HT1080 (cell line): ENCODE measurements around the gene RPL38. TPM values are rescaled to one million over a fixed set of nuclear protein-coding genes. Genes with fewer than 3 reads are reported as not detected.
A peak's percentile ranks its signal among the peaks of the same experiment; 100 is the strongest.

Source experiments
- DNase-seq: peaks from one replicate; pipeline ENCODE4 v3.0.0-alpha.2; 2015; ENCODE audit warnings: low read depth
- total RNA-seq: library from RNA; depleted of rRNA; stranded (reverse); fragments of >200 nt; shearing (Covaris generic); gene quantifications from 2 replicates; pipeline ENCODE4 v1.2.3, GENCODE V29; 2014

The RPL38 gene
- total RNA-seq, 1 experiment from 2014 or later, result 2,345 TPM

DNA sequence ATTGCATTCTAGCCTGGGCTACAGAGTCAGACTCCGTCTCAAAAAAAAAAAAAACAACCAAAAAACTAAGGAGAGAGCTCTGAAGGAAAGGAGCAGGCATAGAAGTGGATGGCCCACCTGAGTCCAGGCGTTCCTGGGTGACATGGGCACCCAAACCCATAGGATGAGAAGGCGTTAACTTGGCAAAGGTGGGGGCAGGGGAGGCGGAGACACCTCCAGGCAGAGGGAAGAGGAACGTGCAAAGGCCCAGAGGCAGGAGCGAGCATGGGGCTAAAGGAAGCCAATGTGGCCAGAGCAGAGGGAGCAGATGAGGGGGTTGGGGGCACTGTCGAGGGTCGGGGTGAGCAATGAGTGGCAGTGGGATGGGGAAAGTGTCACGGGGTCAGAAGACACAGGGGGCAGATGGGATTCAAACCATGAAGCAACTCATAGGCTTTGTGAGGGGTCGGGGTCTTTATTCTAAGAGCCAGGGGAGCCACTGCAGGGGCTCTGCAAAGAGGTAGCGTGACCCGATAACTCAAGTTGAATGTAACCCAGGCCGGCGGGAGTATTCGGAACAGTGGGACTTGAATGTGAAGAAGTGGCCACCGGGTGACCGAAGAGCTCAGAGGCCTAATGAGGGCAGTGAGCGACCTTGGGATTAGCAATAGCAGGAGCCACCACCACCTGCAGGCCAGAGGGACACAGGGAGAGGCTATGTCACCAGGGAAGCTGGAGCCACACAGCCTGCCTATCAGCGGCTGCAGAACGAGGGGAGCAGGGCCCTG is 21.7 kb downstream of the RPL38 start:
- no peak for DNase-seq

DNA sequence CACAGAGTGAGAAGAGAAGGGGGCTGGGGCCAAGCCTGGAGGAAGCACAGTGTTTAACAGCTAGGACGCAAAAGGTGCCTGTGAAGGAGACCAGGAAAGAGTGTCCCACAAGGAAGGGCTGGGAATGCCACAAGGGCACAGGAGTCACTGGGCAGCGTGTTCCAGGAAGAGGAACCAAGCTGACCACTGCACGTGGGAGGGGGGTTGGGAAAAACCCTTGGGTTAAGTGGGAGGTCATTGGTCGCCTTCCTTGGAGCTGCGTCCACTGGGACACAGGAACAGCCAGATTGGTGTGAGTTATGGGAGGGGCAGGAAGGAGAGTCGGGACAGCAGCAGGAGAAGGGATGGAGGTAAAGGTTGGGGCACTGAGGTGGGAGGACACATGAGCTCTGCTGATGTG is 22.8 kb downstream of the RPL38 start:
- DNase-seq, result no peak

- no peak for DNase-seq
Observed at GRCh38 chr17:74227271-74228080, 24.0 kb downstream of the RPL38 start.

DNA sequence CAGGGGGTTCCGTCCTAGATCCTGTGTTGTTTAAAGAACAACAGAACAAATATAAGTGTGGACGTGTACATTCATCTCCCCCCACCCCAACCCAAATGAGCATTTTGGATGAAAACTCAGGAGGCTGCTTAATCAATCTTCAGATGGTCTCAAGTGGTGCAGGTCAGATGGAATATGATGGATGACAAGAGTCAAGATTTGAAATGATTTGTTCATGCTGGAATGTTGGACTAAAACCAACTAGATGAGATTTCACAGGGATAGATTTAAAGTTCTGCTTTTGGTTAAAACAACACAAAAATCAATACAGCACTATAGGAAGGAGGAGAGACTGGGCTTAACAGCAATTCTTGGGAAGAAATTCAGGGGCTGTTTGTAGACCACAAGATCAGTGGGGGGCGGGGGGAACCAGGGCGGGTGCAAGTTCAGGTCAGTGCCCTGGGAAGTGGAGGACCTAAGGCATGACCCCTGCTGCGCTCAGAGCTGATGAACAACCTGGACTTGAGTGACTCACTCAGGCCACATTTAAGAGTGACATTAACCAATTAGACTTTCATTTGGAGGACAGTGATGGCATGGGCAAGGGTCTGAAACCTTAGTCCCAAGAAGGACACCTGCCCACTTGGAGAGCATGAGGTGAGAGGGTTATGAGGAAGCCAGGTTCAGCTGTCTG is 25.0 kb downstream of the RPL38 start:
- no peak for DNase-seq

GRCh38 chr17:74230896-74231295 is 27.4 kb downstream of the RPL38 start:
- DNase-seq, result no peak

DNA sequence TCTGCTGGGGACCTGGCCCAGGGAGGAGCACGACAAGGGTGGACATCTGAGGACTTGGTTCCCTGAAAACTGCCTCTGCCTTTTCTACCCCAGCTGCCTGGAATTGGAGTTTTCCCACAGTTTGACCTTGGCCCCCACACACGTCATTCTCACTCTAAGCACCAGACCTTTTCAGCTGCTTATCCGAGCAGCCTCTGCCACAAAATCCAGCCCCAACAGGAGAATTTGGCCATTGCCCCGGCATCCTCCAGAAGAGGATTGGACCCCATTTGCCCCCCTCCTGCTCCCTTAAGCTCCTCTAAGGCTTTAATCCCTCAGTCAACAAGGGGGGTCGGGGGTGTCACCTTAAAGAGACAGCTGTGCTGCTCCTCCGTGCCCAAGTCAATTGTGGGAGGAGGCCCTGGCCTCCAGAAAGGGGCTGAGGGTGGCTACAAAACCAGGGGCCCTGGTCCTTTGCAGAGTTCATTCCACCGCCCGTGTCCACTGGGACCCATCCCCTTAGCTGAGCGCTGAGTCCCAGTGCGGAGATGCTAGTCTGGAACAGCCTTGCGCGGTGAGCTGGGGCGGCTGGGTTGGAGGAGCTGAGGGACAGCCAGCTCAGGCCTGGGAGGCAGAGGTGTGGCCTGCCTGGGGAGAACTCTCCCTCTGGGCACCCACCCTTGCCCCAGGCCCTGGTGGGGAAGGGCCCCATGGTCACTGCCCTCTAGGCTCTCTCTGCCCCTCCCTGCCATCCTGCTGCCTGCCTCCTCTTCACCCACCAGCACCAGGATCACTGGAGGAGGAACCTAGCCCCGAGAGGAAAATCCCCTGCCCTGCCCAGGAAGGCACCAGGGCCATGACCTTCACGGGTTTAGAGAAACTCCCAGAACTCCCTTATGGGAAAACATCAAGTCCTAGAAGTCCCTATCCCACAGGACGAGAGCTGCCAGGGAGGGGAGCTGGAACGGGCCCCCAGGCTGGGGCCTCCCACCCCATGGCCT is 28.7 kb downstream of the RPL38 start:
- no peak for DNase-seq

DNA sequence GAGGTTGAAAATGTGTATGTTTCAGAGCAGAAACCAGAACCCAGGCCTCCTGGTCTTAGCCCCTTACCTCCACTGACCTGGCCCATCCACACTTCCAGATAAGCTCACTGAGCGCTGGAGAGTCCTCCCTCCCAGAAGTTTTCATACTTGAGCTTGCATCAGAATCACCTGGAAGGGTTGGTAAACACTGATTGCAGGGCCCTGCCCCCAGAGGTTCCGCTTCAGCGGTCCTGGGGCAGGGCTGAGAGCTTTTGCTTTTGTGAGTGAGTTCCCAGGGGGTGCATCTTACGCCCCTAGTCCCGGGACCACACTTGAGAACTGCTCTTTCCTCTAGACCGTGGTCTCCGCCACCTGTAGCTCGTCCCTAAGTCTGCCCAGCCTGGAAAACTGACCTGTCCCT is 30.5 kb downstream of the RPL38 start:
- DNase-seq, result no peak

DNA sequence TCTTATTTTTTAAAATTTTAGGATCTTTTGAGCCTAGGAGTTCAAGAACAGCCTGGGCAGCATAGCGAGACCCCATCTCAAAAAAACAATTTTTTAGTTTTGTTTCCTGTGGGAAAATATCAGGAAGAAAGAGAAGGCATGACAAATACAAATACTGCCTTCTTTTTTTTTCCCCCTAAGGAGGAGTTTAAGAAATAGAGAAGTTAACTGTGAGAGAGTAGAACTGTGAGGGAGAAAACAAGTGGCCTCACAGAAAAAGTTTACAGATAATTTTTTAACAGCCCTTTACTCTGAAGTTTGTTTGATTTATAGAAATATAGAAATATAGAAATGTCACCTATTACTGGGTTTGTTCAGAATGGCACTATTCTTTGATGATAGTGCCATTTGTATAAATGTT is 31.0 kb downstream of the RPL38 start:
- DNase-seq, result no peak

DNA sequence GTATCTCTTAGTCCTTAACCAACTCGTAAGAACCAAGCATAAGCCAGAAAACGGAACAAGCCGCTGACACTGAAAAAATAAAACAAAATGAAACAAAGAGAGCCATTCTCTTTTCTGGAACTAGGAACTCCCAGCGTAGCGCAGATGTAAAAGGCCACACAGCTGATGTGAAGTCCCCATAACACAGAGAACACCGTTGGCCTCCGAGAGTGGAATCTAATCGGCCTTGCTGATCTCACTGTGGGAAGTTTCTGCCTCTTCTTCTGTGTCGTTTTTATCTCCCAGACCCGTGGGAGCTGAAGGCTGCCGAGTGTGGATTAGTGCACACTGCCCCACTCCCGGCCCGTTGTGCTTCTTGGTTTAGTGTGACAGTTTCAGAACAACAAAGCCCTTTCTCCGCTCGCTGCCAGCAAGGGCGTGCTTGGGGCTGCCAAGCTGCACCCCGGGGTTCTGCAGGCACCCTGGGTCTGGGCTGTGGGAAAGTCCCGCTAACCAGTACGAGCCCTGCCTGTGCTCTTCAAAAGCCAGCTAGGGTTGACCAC is 31.6 kb downstream of the RPL38 start:
- no peak for DNase-seq

DNA sequence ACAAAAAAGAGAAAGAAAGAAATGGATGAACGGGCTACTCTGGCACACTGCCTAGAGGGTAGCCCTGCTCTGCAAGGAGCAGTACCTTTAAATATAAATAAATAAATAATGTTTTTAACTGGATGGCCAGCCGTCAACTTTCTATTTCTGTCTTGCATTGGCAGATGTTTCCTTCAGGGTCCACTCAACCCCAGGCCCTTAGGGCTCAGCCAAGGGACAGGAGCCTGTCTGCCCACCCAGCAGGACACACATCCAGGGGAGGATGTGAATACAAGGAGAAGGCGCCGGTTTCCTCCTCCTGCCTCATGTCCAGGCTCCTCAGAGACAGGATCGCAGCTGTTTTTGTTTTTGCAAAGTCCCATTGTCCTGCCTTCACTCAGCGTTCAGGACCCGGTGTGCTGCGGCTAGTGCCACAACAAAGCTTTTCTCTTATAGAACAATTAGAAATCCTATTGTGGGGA is 32.5 kb downstream of the RPL38 start:
- no peak for DNase-seq

DNA sequence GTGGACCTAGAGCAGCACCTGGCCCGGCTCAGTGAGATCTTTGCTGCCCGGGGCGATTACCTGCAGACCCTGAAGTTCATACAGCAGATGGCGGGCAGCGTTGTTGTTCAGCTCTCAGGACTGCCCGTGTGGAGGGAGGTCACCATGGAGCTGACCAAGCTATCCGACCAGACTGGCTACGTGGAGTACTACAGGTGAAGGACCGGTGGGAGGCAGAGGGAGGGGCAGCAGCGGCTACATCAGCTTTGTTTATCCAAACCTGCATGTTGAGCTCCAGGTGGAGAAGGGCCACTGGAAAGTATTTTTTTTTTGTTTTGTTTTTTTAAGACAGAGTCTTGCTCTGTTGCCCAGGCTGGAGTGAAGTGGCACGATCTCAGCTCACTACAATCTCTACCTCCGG is 33.8 kb downstream of the RPL38 start:
- DNase-seq, result no peak

GRCh38 chr17:74239172-74239571 is 35.7 kb downstream of the RPL38 start:
- peak; percentile 19 for DNase-seq

DNA sequence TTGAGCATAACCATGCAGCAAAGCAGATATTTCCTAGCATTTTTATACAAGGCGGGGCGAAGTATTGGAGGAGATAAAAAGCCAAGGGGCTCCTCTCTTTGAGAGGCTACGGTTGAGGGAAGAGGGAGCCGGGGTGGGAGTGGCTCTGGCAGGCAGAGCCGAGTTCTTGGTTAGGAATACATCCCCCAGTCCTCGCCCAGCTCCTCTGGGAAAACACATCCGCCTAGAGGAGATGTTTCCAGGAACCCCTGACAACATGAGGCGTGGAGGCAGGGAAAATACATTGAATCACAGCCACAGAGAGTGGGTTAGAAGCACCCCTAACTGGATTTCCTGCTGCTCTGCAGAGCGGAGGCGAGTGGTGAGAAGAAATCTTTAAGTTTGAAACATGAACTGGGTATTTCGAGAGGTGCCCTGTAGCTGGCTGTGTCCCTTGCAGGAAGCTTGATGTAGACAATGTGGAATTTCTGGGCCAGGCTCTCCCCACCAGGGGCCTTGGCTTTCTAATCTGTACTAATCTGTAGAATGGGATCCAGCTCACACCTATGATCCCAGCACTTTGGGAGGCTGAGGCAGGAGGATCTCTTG is 37.2 kb downstream of the RPL38 start:
- DNase-seq, result no peak

DNA sequence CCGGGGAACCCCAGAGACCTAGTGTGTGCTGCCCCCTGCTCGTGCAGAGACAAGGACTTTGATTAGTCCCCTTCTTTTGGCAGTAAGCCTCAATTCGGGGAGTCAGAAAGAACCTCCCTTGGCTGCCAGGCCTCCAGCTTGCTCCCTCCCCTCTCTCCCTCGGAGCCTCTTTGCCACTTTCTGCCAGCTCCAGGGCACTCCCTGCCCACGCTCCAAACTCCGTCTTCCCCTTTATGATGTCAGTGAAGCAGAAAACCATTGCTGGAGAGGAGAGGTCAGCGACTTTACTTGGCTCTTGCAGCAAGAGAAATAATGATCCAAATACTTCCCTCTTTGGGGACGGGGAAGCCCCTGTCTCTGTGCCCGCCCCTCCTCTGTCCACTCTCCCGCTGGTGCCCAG is 38.0 kb downstream of the RPL38 start:
- no peak for DNase-seq

- no peak for DNase-seq
Observed at GRCh38 chr17:74241847-74242246, 38.4 kb downstream of the RPL38 start.

GRCh38 chr17:74243013-74243755 is 39.7 kb downstream of the RPL38 start:
- no peak for DNase-seq

GRCh38 chr17:74244128-74244527 is 40.6 kb downstream of the RPL38 start:
- no peak for DNase-seq

GRCh38 chr17:74244548-74244947 is 41.1 kb downstream of the RPL38 start:
- DNase-seq, result no peak

GRCh38 chr17:74245145-74245831 is 41.8 kb downstream of the RPL38 start:
- DNase-seq, result no peak
